ENCODE data around the gene SLC43A2. TPM values are rescaled to one million over a fixed set of nuclear protein-coding genes. Genes with fewer than 3 reads are reported as not detected.

SLC43A2 gene
- total and polyA plus RNA-seq, 2 of the 13 experiments (the other 11 are each of a cell fraction or from before 2014, with no cell fraction given): 7.3 to 20.0 TPM

DNA sequence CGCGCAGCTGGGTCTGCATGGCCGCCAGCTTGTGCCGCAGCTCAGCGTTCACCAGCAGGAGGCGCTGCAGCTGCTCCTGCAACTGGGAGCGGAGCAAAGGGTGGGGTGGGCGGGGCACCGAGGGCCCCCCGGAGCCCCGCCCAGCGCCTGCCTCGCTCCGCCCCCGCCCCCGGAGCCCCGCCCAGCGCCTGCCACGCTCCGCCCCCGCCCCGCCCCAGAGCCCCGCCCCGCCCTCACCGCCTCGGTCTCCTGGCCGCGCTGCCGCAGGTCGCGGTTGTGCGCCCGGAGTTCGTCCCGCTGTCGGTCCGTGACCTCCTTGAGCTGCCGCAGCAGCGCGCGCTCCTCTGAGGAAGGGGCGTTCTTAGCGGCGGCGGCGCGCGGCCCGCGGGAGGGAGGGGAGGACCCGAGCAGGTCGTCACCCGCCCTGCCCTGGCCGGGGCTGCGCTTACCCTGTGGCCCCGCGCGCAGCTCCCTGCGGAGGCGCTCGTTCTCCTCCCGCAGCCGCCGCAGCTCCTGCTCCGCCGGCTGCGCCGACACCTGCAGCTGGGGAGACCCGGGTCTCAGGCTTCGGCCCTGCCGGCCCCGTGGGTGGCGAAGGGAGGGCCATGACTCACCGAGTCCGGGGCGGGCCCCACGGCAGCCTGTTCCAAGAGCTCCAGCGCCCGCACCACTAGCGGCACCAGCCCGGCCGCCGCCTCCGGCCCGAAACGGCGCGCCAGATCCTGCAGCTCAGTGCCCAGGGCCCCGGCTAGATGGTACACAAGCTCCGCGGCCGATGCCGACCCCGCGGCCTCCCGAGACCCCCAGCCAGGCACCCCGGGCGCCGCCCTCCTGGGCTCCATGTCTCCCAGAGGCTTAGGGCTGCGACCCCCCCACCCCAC, 20.6 kb upstream of the SLC43A2 start (continued):
- TF ChIP-seq DBP (CRISPR knock-in tag; IDR thresholded peaks at IDR 0.05; ENCODE audit: not compliant biosample characterization): no peak
- TF ChIP-seq ZNF331 (CRISPR knock-in tag; IDR thresholded peaks at IDR 0.05): peak; percentile 86
- TF ChIP-seq ZNF556 (CRISPR knock-in tag; IDR thresholded peaks at IDR 0.05; ENCODE audit: borderline replicate concordance): peak; percentile 15; the same call in 1 of the 2 replicates
- TF ChIP-seq ELF4 (CRISPR knock-in tag; IDR thresholded peaks at IDR 0.05; ENCODE audit: borderline replicate concordance): no peak
- peak; percentile 78; the same call in 1 of the 2 replicates for TF ChIP-seq ZNF761 (CRISPR knock-in tag; conservative IDR thresholded peaks at IDR 0.05)
- peak; percentile 22 for TF ChIP-seq ZNF687 (CRISPR knock-in tag; IDR thresholded peaks at IDR 0.05)
- TF ChIP-seq, protein P1, sequence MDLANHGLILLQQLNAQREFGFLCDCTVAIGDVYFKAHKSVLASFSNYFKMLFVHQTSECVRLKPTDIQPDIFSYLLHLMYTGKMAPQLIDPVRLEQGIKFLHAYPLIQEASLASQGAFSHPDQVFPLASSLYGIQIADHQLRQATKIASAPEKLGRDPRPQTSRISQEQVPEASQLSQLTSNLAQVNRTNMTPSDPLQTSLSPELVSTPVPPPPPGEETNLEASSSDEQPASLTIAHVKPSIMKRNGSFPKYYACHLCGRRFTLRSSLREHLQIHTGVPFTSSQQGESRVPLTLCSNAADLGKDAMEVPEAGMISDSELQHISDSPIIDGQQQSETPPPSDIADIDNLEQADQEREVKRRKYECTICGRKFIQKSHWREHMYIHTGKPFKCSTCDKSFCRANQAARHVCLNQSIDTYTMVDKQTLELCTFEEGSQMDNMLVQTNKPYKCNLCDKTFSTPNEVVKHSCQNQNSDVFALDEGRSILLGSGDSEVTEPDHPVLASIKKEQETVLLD (CRISPR knock-in tag; IDR thresholded peaks at IDR 0.05; ENCODE audit: low read depth): peak; percentile 79
- TF ChIP-seq, protein P2, sequence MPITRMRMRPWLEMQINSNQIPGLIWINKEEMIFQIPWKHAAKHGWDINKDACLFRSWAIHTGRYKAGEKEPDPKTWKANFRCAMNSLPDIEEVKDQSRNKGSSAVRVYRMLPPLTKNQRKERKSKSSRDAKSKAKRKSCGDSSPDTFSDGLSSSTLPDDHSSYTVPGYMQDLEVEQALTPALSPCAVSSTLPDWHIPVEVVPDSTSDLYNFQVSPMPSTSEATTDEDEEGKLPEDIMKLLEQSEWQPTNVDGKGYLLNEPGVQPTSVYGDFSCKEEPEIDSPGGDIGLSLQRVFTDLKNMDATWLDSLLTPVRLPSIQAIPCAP (CRISPR knock-in tag; IDR thresholded peaks at IDR 0.05; ENCODE audit: low read depth): no peak
- no peak for TF ChIP-seq ZSCAN29 (CRISPR knock-in tag; conservative IDR thresholded peaks at IDR 0.05)
- no peak for TF ChIP-seq ZFYVE20 (CRISPR knock-in tag; IDR thresholded peaks at IDR 0.05; ENCODE audit: borderline replicate concordance, low read depth)
- no peak for TF ChIP-seq ZNF136 (CRISPR knock-in tag; IDR thresholded peaks at IDR 0.05; ENCODE audit: low read depth)
- TF ChIP-seq, protein P3, sequence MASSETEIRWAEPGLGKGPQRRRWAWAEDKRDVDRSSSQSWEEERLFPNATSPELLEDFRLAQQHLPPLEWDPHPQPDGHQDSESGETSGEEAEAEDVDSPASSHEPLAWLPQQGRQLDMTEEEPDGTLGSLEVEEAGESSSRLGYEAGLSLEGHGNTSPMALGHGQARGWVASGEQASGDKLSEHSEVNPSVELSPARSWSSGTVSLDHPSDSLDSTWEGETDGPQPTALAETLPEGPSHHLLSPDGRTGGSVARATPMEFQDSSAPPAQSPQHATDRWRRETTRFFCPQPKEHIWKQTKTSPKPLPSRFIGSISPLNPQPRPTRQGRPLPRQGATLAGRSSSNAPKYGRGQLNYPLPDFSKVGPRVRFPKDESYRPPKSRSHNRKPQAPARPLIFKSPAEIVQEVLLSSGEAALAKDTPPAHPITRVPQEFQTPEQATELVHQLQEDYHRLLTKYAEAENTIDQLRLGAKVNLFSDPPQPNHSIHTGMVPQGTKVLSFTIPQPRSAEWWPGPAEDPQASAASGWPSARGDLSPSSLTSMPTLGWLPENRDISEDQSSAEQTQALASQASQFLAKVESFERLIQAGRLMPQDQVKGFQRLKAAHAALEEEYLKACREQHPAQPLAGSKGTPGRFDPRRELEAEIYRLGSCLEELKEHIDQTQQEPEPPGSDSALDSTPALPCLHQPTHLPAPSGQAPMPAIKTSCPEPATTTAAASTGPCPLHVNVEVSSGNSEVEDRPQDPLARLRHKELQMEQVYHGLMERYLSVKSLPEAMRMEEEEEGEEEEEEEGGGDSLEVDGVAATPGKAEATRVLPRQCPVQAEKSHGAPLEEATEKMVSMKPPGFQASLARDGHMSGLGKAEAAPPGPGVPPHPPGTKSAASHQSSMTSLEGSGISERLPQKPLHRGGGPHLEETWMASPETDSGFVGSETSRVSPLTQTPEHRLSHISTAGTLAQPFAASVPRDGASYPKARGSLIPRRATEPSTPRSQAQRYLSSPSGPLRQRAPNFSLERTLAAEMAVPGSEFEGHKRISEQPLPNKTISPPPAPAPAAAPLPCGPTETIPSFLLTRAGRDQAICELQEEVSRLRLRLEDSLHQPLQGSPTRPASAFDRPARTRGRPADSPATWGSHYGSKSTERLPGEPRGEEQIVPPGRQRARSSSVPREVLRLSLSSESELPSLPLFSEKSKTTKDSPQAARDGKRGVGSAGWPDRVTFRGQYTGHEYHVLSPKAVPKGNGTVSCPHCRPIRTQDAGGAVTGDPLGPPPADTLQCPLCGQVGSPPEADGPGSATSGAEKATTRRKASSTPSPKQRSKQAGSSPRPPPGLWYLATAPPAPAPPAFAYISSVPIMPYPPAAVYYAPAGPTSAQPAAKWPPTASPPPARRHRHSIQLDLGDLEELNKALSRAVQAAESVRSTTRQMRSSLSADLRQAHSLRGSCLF (CRISPR knock-in tag; IDR thresholded peaks at IDR 0.05; ENCODE audit: borderline replicate concordance): no peak
- peak; percentile 88 for TF ChIP-seq ZC3H13 (CRISPR knock-in tag; IDR thresholded peaks at IDR 0.05)
- no peak for TF ChIP-seq MED13 (CRISPR knock-in tag; IDR thresholded peaks at IDR 0.05)
- TF ChIP-seq ZNF614 (CRISPR knock-in tag; IDR thresholded peaks at IDR 0.05; ENCODE audit: borderline replicate concordance): no peak

All from HepG2 (cell line).